Posterior cingulate gyrus (tissue), 11 donors: ENCODE data around the gene PTPRQ.

Experiments used
- DNase-seq, 10 donors: peaks; one replicate each; pipeline versions ENCODE4 v3.0.0 to v3.0.0-alpha.2; 2020 to 2021; ENCODE audit warnings: mixed read lengths in 3 of 10
- intact Hi-C: fragments of 100-400 bp; cut with DNase I; formaldehyde crosslinking; loops from one replicate; pipeline ENCODE4 v1.15.1; 2023

PTPRQ gene

DNA sequence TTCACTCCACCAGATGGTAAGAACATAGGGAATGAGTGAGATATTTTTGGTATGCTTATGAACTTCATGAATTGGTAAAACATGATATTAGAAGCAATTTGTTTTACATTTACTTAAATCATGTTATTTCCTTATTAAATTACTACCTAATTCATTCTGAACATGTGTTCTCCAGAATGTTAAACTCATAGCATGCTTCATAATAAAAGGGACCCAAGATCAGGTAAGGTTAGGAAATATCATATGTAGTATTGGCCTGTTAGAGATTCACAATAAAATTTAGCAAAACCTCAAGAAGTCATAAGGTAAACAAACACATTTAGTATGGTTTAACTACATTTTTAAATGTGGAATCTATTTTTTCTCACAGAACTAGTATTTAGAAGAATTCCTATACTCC lies 28.2 kb downstream of the PTPRQ start:
- intact Hi-C loops = loop anchor here (10.0 kb wide), 1 partner anchor 293 kb away; no protein-coding TSS in a partner anchor

GRCh38 chr12:80472911-80473500 lies 29.0 kb downstream of the PTPRQ start:
- DNase-seq = peak in 1 of 10 donors; percentile 7
- intact Hi-C loops = loop anchor here (10.0 kb wide), 1 partner anchor 292 kb away; no protein-coding TSS in a partner anchor

More for the DNA sequence above, 28.2 kb downstream of the PTPRQ start:
- no peak for DNase-seq

- DNase-seq = peak in 1 of 10 donors; percentile 34
- intact Hi-C loops = loop anchor here (10.0 kb wide), 1 partner anchor 287 kb away; no protein-coding TSS in a partner anchor
These were observed 33.6 kb downstream of the PTPRQ start for GRCh38 chr12:80477521-80478145.

DNA sequence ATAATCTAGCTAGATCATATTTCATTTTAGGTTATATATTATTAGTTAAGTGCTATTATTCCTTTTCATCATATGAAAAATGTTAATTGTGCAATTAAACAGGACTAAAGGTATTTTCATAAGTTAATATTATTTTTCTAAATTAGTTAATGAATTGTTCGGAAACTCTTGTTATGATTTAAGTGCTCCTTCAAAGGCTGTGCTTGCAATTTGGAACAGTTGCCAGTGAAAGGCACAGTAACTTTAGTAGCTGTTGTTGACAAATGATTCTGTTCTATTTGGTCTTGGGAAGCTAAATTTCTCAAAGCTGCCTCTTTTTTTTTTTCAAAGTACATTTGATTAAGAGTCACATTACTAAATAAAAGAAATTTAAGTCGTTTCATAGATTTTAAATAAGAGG lies 40.7 kb downstream of the PTPRQ start:
- DNase-seq = no peak
- intact Hi-C loops = no loop called here

- intact Hi-C loops = no loop called here
- peak in 1 of 10 donors; percentile 27 for DNase-seq
These were observed 41.4 kb downstream of the PTPRQ start for GRCh38 chr12:80485222-80485987.

DNA sequence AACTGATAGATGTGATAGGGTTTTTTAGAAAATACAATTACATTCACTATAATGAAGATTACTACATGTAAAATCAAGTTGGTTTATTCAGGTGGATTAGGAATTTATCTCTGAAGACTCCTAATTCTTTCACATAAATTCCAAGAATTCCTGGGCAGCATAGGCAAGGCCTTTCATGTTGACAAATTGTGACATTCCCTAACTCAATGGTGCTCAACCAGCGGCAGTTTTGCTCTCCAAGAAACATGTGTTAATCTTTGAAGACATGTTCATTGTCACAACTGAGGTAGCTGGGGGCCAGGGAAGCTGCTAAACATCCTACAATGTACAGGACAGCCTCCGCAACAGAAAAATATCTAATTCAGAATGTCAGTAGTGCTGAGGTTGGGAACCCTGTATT lies 46.3 kb downstream of the PTPRQ start:
- no peak for DNase-seq
- intact Hi-C loops = no loop called here

DNA sequence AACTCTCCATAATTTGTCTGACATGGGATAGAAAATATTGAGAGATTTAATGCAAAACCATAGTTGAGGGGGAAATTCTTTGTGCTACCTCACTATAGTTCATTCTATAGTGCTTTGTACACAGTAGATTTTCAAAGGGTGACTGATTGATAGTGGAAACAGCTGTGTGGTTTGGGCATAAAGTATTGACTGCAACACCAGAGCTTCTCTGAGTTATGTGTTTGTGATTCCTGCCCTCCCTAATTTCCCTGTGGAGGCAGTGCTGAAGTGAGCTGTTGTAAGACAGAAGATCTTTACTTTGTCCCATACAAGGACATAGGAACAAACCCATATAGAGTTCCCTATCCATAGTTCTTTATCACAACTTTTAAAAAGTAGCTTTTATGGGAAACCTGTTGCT lies 47.1 kb downstream of the PTPRQ start:
- intact Hi-C loops = no loop called here
- no peak for DNase-seq

DNA sequence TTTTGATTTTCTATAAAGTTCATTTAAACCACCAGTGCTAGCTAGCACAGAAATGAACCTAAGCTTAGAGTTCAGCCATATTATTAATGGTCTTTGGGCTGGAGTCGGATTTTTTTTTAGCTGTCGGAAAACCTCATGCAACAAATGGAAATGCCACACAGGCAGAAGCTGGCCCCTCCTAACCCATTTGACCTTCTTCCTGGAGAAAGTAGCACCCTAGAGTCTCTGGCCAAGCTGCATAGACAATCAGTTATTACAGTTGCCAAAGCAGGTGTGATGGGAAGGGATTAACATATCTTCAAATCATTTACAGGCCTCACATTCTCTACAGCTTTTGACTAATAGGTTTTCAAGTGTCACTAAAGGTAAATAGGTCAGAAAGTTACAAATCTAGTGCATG lies 49.4 kb downstream of the PTPRQ start:
- intact Hi-C loops = no loop called here

GRCh38 chr12:80494836-80495235 lies 50.8 kb downstream of the PTPRQ start:
- no peak for DNase-seq
- intact Hi-C loops = no loop called here

More for the DNA sequence above, 49.4 kb downstream of the PTPRQ start:
- no peak for DNase-seq

GRCh38 chr12:80498059-80498728 lies 54.2 kb downstream of the PTPRQ start:
- DNase-seq = no peak
- intact Hi-C loops = no loop called here

DNA sequence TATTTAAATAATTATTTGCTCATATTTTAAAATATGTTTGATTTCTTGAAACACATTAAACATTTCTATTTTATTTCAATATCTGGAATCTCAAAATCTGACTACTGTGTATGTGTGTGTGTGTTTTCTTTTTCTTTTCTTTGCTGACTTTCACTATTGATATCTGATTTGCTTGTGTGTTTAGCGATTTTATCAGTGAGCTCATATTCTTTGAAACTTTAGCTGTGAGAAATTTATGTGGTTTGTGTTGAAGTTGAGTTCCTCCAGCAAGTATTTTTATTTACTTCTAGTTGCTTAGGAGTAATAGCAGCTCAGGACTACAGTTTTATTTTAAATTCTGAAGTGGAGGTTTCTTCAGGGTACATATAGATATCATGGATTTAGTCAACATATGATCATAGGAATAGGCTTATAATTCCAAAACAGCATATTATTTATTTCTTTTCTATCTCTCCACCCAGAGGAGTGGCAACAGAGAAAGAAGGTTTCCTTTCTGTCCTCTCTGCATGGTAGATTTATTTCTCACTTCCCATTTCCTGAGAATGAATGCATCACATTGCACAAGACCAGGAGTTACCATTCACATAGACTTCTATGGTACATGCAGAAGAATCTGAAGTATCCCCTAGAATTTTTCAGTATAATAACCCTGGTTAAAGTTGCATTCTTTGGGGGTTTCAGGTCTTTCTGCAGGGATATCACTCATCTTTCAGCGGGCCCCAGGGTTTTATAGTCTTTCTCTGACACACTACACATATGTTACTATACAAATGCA lies 60.5 kb downstream of the PTPRQ start:
- intact Hi-C loops = no loop called here
- no peak for DNase-seq

DNA sequence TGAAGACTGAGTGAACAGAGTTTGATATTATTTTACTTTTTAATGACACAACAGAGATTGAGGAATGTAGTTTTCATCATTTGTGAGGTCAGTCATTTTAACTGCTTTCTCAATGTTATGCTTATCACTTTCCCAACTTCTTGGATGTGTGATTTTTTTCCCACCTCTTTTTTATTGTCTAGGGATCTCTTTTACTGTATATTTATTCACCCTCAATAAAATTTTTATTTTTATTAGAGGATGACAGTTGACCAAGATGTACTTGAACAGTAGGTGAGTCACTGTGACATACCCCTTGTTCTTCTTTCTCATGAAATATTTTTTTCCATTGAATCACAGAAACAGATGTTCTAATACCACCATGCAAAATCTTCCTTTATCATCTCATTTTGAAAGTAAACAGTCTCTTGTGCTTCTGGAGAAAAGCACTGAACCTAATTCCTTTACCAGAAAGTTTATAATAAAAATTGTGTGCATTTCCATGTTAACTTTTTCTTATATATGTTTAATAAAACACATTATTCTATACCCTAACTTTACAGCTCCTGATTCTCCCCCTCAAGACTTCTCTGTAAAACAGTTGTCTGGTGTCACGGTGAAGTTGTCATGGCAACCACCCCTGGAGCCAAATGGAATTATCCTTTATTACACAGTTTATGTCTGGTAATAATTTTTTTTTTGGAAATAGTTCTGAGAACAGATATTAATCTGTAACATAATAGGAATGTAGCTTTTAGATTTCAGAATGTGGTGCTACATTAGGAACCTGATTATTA lies 65.9 kb downstream of the PTPRQ start:
- no peak for DNase-seq
- intact Hi-C loops = no loop called here

- peak in 3 of 10 donors; percentile 36 to 49 (median 42) for DNase-seq
- intact Hi-C loops = no loop called here
These were observed 68.7 kb downstream of the PTPRQ start for GRCh38 chr12:80512781-80513180.

DNA sequence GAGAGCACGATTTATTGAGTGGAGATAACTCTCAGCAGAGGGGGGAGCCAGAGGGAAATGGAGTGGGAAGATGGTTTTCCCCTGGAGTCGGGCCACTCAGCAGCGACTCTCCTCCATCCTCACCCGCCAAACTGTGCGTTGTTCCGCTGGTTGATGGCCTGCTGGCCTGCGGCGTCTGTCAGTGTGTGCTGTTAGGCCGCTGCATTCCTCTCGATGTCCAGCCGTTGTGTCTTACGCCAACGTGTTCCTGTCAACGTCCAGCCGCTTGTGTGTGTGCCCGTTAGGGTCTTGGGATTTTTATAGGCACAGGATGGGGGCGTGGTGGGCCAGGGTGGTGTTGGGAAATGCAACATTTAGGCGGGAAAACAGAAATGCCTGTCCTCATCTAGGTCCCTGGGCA lies 69.2 kb downstream of the PTPRQ start:
- peak in 3 of 10 donors; percentile 32 to 39 (median 37) for DNase-seq
- intact Hi-C loops = no loop called here

- no peak for DNase-seq
- intact Hi-C loops = no loop called here
These were observed 73.6 kb downstream of the PTPRQ start for GRCh38 chr12:80517655-80518054.

- DNase-seq = no peak
- intact Hi-C loops = no loop called here
These were observed 87.6 kb downstream of the PTPRQ start for GRCh38 chr12:80531646-80532045.

GRCh38 chr12:80539029-80539428 lies 95.0 kb downstream of the PTPRQ start:
- intact Hi-C loops = no loop called here
- DNase-seq = no peak

DNA sequence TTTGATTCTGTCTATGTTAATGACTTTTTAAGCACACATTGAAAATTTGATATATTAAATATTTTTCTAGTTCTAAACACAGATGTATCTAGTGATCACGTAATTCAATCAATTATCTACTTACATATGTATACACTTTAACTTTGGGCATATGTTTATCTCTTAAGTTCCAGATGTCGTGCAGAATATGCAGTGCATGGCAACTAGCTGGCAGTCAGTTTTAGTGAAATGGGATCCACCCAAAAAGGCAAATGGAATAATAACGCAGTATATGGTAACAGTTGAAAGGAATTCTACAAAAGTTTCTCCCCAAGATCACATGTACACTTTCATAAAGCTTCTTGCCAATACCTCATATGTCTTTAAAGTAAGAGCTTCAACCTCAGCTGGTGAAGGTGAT lies 105.3 kb downstream of the PTPRQ start:
- no peak for DNase-seq
- intact Hi-C loops = no loop called here

GRCh38 chr12:80551897-80552296 lies 107.9 kb downstream of the PTPRQ start:
- DNase-seq = no peak
- intact Hi-C loops = no loop called here
